RWPE2 (cell line): Measurements from ENCODE around the gene ACTMAP.

Experiments
- ATAC-seq: fragments of 200-7000 bp; cut with Tn5 transposase; 3 replicates; pipeline ENCODE4 v1.9.1; 2021; ENCODE audit warnings: low read depth
- DNase-seq: peaks from one replicate; pipeline ENCODE4 v3.0.0-alpha.2; 2020; ENCODE audit warnings: low spot score
- H3K27ac ChIP-seq: fragments of 450-650 bp; 2 replicates; pipeline ENCODE4 v1.5.1; 2017; ENCODE audit warnings: mild to moderate bottlenecking; ENCODE audit not compliant: poor library complexity, severe bottlenecking
- H3K27me3 ChIP-seq: fragments of 250-450 bp; sonication (Bioruptor Pico); 2 replicates; pipeline ENCODE4 v1.5.1; 2021; ENCODE audit warnings: mild to moderate bottlenecking, moderate library complexity; ENCODE audit not compliant: insufficient read depth, poor library complexity, severe bottlenecking
- H3K36me3 ChIP-seq: fragments of 250-450 bp; sonication (Bioruptor Pico); 2 replicates; pipeline ENCODE4 v1.5.1; 2020; ENCODE audit warnings: low read depth, mild to moderate bottlenecking, moderate library complexity
- H3K4me1 ChIP-seq: fragments of 250-450 bp; sonication (Bioruptor Pico); 2 replicates; pipeline ENCODE4 v1.5.1; 2021; ENCODE audit warnings: mild to moderate bottlenecking, moderate library complexity; ENCODE audit not compliant: insufficient read depth, poor library complexity, severe bottlenecking
- H3K4me3 ChIP-seq: fragments of 250-450 bp; sonication (Bioruptor Pico); 2 replicates; pipeline ENCODE4 v1.5.1; 2021; ENCODE audit warnings: mild to moderate bottlenecking, moderate library complexity; ENCODE audit not compliant: severe bottlenecking
- H3K9me3 ChIP-seq: fragments of 250-450 bp; sonication (Bioruptor Pico); 2 replicates; pipeline ENCODE4 v1.5.1; 2021; ENCODE audit warnings: mild to moderate bottlenecking, moderate library complexity; ENCODE audit not compliant: severe bottlenecking
- TF ChIP-seq, protein P1 (sequence below): fragments of 450-650 bp; IDR thresholded peaks from one replicate; pipeline ENCODE4 v1.5.1; 2017; ENCODE audit warnings: mild to moderate bottlenecking, moderate library complexity; ENCODE audit not compliant: poor library complexity, severe bottlenecking

Gene ACTMAP

DNA sequence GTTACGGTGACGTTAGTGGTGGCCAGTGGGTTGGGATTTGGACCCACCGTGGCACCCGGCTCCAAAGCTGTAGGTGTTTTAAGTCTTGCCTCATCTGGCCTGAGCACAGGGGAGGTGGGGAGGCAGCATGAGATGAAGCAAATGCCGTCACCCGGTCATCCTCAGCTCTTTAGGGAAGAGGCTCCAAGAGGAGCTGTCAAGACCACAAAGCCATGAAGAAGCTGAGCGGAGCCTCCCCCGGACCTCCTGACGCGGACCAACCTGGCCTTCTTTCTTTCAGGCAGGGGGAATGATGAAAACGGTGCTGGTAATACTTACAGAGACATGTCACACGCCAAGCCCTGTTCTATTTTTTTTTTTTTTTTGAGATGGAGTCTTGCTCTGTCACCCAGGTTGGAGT, 7.4 kb downstream of the ACTMAP start:
- H3K4me3 ChIP-seq = no peak overlapping the region
- TF ChIP-seq, protein P1, sequence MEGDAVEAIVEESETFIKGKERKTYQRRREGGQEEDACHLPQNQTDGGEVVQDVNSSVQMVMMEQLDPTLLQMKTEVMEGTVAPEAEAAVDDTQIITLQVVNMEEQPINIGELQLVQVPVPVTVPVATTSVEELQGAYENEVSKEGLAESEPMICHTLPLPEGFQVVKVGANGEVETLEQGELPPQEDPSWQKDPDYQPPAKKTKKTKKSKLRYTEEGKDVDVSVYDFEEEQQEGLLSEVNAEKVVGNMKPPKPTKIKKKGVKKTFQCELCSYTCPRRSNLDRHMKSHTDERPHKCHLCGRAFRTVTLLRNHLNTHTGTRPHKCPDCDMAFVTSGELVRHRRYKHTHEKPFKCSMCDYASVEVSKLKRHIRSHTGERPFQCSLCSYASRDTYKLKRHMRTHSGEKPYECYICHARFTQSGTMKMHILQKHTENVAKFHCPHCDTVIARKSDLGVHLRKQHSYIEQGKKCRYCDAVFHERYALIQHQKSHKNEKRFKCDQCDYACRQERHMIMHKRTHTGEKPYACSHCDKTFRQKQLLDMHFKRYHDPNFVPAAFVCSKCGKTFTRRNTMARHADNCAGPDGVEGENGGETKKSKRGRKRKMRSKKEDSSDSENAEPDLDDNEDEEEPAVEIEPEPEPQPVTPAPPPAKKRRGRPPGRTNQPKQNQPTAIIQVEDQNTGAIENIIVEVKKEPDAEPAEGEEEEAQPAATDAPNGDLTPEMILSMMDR = no peak
- H3K27ac ChIP-seq = no peak overlapping the region
- H3K36me3 ChIP-seq = peaks cover 21% of the 10 kb centered on the region
- DNase-seq (no peak), ATAC-seq (no peak)
- H3K9me3 ChIP-seq = no peaks in the 10 kb centered on the region
- no peaks in the 10 kb centered on the region for H3K4me1 ChIP-seq
- no peaks in the 10 kb centered on the region for H3K27me3 ChIP-seq

DNA sequence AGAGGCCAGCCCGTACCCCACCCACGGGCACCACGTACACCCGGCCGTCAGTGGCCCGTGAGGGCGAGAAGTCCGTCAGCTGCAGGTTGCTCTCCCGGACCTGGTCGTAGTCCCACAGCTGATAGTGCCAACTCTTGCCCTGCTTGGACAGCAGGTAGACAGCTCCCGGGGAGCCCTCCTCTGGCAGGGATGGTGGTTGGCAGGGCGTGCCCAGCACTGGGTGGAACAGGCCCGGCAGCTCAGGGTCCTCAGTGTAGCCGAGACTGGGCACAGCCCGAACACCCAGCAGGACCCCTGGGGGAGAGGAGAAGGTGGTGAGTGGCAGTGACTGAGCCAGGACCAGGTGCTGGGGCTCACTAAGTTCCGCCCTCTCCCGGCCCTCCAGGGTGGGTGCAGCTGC, 7.8 kb downstream of the ACTMAP start:
- Histone ChIP-seq H3K4me3 (no peak overlapping the region), H3K36me3 (peaks cover 23% of the 10 kb centered on the region)
- no peak for ATAC-seq

DNA sequence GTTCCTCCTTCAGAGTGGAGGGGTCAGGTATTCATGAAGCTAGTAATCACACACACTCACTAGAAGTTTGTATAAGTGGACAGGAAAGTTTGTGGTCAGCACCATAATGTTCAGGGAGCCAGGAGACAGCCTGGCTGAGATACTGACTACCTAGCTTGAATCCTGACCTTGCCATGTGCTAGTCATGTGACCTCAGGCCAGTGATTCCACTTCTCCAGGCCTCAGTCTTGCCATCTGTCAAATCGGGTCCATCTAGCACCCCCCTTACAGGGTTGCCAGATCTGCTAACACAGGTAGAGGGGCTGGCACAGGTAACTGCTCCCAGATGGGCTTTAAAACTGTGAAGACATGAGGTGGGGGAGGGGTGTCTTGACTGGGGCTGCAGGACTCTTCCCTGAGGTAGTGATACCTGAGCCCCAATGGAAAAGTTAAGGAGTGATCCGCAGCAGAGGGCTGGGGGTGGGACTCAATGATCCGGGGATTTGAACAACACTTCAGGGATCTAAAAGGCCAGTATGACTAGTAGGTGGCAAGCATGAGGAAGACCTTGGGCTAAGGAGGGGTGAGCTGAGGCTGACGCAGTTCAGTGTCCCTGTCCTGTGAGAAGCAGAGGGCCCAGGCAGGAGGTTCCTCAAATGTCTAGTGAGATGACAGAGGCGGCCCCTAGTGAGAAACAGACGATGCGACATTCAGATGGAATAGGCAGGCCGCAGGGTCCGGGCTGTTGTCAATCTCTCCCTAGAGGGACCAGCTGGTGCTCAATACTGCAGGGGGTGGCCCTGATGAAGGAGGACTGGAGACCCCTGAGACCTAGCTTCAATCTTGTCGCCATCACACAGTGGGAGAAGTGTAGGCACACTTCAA, 8.5 kb downstream of the ACTMAP start:
- TF ChIP-seq, protein P1 = peak; percentile 6
- DNase-seq (no peak), ATAC-seq (no peak)
- H3K9me3 ChIP-seq = no peaks in the 10 kb centered on the region
- H3K4me3 ChIP-seq = no peak overlapping the region
- peaks cover 30% of the 10 kb centered on the region for H3K36me3 ChIP-seq
- H3K27me3 ChIP-seq = no peaks in the 10 kb centered on the region
- H3K4me1 ChIP-seq = no peaks in the 10 kb centered on the region
- H3K27ac ChIP-seq = no peak overlapping the region

More for the DNA sequence above, 7.8 kb downstream of the ACTMAP start:
- TF ChIP-seq, protein P1 = no peak
- Histone ChIP-seq H3K9me3 (no peaks in the 10 kb centered on the region), H3K4me1 (no peaks in the 10 kb centered on the region), H3K27me3 (no peaks in the 10 kb centered on the region), H3K27ac (no peak overlapping the region)
- DNase-seq = no peak

DNA sequence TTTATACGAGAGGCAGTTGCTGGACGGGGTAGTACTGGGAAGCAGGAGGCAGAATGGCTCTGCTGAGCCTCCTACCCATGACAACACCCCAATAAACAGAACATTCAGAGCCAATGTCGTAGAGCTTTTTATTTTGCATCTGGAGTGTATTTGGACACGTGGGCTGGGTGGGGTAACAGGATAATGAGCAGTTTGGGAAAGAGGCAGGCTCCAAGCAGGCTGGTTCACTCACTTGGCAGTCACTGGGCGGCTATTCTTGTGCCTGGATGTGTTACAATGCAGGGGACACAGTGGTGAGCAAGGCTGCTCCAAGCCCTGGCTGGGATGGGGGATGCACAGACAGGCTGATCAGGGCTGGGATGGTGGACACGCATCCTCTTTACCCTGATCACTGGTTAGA, 9.5 kb downstream of the ACTMAP start:
- H3K36me3 ChIP-seq = peaks cover 37% of the 10 kb centered on the region
- no peaks in the 10 kb centered on the region for H3K27me3 ChIP-seq
- no peak overlapping the region for H3K27ac ChIP-seq
- DNase-seq = no peak
- peak; percentile 6; the same call in 1 of the 3 replicates for ATAC-seq
- H3K9me3 ChIP-seq = no peaks in the 10 kb centered on the region
- TF ChIP-seq, protein P1 = no peak
- H3K4me1 ChIP-seq = no peaks in the 10 kb centered on the region
- no peak overlapping the region for H3K4me3 ChIP-seq
